GM18858 (cell line): Measurements from ENCODE around the gene ERC2.

Source experiments
- ATAC-seq: cut with Tn5 transposase; IDR thresholded peaks from one replicate; pipeline ENCODE4 v1.9.1; 2021; ENCODE audit not compliant: unreplicated experiment

The ERC2 gene

DNA sequence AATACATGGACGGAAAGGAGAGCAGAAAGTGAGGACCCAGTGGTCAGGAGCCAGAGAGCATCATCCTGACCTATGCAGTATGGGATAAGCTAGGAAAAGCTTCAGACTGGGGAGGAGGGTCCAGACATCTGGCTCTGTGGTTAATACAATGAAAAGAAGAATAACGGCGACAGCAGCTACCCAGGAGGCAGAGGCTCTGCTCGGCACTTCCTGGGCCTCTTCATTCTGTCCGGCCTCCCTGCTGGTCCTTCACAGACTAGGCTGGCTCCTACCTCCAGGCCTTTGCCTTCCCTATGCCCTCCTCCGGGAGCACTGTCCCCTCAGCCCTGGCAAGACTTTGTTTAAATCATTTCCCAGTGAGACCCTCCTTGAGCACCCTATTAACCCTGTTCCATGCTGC lies 922.3 kb downstream of the ERC2 start:
- no peak for ATAC-seq

DNA sequence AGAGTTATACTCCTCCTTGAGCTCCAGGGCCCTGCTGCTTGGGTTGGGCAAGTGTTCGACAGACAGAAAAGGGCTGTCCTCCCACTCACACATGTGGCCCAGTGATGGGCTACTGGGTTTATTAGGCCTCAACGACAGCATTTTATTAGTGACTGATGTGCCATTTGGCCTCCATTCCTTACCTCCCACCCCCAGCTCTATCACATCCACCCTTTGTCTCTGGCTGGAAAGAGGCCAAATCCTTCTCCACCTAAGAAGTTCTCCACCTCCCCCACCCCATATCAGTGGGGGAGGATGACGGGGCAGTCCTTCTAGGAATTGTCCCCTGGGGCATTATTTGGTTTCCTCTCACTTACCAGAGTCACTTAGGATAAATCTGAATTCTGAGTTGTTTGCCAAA lies 924.0 kb downstream of the ERC2 start:
- no peak for ATAC-seq

DNA sequence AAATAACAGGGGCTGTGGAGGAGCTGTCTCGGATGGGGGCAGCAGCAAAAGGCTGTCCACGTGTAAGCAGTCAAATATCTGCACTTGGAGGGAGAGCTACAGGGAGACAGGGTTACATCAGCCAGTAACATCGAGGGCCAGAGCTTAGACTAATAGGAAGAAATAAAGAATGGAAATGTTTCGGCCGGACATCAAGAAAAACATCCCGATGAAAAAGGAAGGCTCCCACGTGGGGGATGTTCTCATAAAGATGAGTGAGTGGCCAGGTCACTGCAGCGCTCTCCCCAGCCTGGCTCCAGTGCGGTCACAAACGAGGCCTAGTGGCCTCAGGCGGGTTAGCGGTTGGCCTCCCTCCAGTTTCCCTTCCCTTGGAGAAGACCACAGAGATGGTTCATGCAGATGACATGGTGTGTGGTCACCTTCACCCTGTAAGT lies 925.1 kb downstream of the ERC2 start:
- ATAC-seq: no peak

DNA sequence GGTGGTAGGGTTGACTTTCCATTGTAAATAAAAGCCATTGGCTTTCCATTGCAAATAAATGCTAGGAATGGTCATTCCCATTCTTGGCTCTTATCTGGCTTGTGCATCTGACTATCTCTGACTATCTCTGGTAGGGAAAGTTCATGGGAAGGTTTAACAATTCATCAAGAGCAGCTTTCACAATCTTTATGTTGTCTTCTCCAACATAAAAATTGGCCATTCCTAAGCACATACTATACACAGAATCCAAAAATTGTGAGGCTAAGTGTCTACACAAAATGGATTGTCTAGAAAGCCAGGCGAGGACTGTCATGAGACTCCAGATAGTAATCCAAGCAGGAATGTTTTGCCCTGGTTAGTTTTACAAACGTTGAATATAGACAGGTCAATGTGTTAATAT lies 926.8 kb downstream of the ERC2 start:
- no peak for ATAC-seq

DNA sequence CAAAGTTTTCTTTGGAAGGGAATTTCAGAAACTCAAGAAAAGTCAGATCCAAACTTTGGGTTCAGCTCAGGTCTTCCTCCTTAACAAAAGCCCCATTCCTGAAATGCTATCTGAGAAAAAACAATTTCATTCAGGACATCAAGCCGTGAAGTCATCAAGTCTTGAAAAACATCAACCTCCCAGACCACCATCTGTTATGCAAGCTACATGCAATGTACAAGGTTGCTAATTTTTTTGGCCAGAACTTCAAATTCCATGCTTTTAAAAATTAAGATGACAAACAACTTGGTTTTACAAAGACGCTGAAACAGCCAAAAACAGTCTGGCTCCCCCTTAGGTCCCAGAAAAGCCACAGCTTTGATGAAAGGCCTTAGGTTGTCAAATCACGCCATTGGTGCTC lies 927.3 kb downstream of the ERC2 start:
- no peak for ATAC-seq

DNA sequence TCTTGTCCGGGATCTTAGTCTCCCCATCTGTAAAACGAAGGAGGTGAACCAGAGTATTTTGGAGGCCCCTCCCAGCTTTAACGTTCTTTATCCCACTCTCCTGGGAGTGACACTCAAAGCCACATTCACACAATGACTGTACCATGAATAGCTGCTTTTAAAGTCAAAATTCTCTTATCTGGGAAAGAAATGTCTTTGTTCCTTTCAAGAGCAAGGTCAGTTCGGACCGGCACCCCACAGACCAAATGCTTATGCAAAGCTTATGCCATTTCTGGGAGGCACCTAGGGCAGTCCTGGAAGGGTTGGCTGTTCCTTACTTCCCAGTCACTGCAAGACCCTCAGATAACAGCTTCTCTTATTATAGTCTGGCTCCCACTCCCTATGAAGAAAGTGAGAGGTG lies 927.7 kb downstream of the ERC2 start:
- ATAC-seq: no peak

DNA sequence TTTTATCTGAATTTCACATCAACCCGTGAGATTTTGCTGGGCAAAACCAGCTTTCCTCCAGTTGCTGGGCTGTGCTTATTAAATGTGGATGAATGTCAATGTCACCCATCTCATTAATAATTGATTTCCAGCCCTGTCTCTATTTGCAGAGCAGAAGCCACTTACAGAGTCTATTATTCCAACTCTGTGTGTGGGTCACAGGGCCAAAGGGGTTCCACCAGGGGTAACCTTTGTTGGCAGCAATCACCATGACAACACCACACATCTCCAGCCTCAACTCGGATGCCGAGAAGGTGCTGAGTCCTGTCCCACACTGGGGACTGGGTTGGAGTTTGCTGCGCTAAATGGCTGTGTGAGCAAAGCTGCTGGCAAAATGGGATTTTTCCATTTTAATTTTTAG lies 930.1 kb downstream of the ERC2 start:
- no peak for ATAC-seq

DNA sequence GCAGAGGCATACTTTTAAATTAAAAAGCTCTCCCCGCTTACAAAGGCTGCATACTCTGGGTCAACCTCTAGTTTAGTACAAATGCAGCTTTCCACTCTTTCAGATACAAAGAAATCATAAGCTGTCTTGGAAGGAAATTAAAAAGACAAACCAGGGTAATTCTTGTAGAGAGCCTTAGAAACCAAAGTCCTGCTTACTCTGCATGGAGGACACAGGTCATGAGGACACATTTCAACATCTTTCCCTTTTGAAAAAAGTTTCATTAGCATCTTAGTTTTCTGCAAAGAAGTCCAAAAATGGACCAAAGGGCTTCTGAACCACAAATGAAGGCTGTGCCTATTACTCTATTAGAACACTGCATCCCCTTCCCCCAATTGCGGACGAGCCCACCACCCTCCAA lies 930.7 kb downstream of the ERC2 start:
- no peak for ATAC-seq

DNA sequence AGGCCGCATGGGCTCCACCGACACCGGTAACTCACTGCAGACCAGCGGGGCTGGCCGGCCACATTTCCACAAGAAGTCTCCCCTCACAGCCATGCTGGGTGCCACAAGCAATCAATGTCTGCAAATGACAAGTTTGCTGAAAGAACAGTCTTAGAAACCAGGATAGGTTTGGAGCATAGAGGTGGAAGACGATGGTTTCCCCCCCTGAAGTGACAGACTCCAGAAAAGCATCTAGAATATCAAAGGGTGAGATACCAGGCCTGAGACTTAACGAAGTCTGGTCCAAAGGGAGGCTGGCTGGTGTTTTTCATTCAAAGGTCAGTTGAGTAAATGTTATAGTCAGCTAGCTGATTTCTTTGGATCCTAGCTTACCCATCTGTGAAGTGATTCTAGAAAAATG lies 931.1 kb downstream of the ERC2 start:
- no peak for ATAC-seq

DNA sequence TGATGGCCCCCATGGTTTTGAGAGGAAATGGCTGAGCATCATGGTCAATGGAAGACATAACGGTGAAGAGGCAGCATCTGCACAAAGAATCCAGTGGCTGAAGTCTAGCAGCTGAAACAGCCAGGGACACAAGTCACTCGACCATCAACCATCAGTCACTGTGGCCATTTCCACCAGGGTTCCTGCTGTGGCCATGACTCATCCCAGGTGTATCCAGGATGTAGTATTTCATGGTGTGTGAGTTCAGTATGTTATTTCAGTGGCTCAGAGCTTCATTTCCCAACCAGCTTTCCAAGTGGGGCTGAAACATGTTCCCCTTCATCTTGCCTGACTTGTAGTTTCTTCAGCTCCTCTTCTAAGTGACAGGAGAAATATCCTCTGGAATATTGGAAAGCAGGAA lies 933.4 kb downstream of the ERC2 start:
- no peak for ATAC-seq

DNA sequence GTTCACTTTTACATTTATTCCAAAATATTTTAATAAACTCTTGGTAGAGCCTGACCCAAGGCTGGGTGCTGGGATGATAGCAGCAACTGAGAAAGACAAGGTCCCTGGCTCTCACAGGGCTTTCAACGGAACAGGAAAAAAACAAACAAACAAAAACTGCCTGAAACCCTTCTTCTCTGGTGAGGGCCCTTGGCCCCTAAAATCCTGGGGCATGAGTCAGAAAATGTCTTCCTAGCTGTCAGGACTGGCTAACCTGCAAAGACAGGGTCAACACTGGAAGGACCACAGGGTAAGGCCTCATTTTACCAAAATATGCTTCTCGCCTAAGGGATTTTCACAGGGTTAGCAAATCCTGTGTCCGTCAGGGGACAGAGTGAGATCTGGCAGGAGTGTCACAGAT lies 935.5 kb downstream of the ERC2 start:
- ATAC-seq: no peak

DNA sequence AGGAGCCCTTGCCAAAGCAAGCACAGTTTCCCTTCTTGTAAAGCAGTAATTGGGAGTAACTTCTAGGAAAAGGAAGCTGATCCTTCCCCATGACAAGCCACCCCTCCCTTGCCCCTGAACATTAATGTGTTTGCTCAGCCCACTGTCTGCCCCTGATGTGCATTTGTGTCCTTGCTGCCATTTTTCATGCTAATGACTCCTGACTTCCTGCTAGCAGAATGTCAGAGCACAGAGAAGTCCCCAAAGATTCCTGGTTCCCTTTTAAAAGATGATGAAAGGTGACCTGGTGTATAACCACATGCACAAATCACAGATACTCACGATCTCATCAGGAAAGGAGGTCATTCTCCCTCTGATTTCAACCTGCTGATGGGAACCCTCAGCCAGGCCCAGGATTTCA lies 936.9 kb downstream of the ERC2 start:
- ATAC-seq: no peak

DNA sequence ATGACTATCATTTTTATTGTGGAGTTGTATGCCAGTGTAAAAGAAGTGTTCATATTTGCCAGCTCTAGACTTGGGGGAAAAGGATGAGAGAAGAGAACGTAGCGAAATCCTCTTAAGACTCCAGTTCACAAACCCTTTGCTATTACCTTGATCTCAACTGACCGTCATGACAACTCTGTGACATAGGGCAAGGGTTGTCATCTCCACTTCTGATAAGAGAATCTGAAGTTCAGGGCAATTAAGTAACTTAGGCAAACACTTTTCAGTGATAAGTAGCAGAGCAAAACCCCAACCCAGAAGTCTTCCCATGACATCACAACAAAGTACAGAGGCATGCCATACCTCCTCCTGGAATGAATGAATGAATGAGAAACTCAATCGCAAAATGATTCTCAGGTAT lies 940.9 kb downstream of the ERC2 start:
- ATAC-seq: no peak

DNA sequence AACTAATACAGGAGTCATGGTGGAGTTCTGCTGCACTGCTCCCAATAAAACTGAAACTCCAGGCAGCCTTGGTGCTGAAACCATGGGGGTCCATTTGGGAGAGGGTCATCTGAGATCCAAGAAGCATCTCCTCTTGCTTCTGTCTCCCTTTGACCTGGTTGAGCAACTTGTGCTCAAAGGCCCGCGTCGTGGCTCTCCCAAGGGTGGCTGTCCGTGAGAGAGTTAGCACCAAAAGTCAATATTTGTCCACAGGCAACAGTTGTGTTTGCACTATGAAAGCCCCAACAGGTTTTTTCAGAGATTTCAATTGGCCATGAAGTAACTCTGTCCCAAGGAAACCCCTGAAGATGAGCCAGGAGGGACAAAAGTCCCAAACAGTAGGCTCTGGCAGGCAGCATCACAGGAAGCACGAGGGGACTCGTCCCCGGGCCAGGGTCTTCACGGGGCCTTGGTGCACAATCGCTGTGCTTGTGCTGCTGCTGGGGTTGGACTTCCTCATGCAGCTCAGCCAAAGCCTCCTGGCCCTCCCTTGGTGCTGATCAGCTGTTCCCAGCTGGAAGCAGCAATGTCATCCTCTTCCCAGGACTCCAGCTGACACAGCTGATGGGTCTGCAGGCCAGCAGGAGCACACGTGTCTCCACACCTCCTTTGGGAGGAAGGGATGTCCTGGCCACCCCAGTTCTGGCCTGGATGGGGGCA lies 941.8 kb downstream of the ERC2 start:
- no peak for ATAC-seq

DNA sequence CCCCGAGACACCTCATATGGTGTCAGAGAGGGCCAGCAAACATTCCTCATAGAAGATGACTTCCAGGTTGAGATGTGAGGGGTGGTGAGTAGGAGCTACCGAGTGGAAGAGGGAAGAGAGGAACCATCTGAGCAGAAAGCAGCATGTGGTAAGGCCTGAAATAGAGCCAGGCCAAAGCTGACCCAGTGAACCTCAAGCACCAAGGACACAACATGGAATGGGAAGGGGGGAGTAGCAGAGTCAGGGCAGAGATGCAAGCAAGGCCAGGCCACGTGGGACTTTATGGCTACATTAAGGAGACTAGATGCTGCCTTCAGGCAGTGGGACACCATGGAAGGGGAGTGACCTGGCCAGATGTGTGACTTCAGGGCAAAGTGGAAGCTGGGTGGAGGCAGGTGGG lies 942.8 kb downstream of the ERC2 start:
- no peak for ATAC-seq

DNA sequence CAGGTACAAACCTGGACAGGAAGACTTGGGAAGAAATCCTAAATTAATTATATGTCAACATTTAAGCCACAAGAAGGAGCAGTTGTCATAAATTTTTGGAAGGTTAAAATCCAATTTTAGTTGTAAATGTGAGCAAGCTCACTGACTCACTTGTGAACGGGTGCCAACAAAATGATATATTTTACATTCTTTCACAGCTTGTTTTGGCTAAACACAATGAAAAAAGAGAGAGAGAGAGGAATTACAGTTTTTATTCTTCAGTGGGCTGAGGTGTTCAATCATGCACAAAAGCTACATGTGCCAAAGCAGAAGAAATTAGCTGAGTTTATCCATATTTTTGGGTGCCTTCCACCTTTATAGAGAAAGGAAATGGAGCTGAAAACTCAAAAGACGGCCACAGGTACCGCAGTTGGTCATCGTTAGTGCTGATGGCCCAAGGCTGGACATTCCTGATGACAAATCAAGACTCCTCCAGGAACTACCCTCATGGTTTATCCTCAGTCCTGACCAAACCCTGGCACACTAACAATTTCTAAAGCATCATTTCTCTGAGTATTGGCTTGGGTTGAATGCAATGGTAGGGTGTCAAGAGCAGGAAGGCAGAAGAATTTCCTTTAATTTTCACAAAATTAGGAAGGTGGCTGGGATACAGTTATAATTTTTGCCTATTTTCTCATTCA lies 943.6 kb downstream of the ERC2 start:
- no peak for ATAC-seq

DNA sequence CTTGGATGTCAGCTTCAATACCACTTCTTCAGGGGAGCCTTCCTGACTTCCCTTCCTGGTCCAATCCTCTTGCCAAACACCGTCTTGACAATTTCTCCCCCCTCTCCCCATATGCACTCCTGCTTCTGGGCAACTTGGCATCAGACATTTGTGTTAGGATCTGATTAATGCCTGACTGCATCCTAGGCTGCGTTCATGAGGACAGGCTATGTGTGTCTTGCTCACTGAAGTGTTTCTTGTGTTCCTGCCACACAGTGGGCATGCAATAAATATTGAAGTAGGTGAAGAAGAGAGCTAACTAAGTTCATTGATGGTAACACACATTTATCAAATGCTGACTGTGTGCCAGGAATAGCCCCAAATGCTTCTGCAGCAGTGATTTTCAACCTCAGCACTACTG lies 944.8 kb downstream of the ERC2 start:
- ATAC-seq: no peak

DNA sequence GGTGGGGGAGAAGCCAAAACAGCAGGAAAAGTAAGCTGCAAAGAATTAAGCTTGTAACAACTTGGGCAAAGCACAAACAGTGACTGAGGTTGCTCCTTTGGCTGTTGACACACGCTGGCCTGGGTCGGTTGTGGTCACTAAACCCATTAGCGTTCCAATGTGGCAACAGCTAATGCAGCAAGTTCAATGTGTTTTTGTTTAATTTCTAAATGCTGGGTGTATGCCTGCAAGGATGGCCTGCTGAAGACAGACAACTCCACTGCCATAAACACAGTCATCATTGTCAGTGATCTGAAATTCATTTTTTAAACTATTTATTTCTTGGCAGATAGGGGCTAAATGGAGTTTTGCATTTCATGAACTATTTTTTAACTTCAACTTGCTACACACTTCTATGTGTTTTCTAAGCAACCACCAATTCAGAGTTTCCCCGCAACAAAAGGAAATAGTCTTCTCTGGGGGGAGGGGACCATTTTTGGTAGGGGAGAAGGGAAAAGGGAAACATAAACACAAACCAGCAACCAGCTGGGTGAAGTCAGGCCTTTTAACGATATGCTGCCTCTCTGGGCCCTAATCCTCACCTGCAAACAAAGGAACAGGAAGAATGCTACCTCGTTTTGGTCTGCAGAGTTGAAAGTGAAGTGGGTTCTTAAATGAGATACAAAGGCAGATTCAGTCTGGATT lies 946.4 kb downstream of the ERC2 start:
- ATAC-seq: no peak

DNA sequence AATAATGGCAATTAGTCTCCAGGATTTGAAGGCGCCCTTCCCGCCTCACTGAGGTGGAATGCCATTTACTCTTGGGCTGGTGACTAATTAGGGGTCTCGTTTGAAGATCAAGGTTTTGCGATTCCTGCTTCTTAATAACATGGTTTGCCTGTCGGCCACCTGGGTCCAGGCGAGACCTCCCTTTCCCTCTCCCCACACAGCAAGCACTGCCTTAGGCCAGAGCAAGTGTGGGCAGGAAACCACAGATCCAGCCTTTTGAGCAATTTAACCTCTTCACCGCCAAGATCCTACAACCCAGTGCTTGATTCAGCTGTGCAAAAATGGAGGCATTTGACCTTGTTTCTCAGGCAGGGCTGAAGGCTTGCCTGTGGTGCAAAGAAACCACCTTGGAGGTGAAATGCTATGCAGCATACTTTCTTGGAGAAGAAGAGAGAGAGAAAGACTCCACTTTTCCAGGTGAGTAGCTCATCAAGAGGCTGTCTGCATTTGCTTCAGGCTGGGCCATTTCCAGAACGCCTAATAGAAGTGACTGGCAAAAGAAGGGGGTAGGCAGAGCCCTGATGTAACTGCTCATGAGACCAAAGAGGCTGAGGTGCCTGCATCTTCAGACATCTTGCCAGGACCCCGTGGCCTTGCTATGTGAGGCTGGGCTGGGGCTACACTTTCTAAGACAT lies 947.1 kb downstream of the ERC2 start:
- no peak for ATAC-seq

DNA sequence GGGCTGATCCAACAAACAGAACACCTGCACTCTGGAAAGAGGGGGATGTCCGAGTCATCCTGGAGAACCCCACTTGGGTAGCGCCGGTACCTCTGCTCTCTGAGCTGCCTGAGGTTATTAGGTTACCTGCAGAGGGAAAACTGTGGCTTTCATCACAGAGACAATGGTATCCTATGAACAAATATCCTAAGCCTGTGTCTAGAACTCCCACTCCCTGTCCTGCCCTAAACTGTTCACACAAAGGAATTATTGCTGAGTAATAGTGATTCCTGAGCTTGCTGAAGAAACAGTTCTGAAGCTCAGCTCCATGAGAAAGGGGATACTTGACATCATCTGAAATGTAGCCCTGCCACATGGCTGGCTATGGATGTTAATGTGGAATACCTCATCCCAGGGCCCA lies 949.2 kb downstream of the ERC2 start:
- no peak for ATAC-seq

DNA sequence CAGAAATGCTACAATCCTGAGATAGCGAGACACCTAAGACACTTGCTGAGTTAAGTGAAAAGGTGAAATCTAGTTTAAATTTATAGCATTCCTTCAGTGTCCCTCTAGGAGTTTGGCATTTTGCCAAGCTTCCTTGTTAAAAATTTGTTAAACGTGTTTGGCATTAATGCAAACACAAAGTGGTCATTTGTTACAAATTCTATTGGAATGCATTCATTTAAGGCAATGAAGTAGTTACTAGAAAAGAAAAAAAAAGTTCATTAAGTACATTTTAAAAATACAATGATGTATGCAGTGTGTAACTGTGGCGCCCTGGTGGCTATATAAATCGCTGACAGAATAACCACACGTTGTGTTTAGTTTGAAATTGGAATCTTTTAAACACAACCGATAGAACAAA lies 949.8 kb downstream of the ERC2 start:
- no peak for ATAC-seq
